Liver (tissue), 3 donors: Measurements from ENCODE around the gene GALNTL6.

ENCODE experiments used
- ATF3 ChIP-seq: IDR thresholded peaks from 2 replicates; pipeline ENCODE4 v1.6.1; 2016; ENCODE audit warnings: antibody characterized with exemption
- CTCF ChIP-seq: fragments of 150-350 bp; IDR thresholded peaks from 2 replicates; pipeline ENCODE4 v1.5.1; 2017; ENCODE audit warnings: improper control_type of control experiment, low read depth, low read length; ENCODE audit not compliant: missing input control
- GABPA ChIP-seq, 2 donors: IDR thresholded peaks in 1 of 2; conservative IDR thresholded peaks in 1 of 2; 2 replicates each; pipeline ENCODE4 v1.6.1; 2016; ENCODE audit warnings: antibody characterized with exemption in 2 of 2, mild to moderate bottlenecking in 1 of 2, moderate library complexity in 1 of 2
- JUND ChIP-seq, 2 donors: IDR thresholded peaks; 2 replicates each; pipeline ENCODE4 v1.6.1; 2016; ENCODE audit warnings: antibody characterized with exemption in 2 of 2
- RAD21 ChIP-seq, 2 donors: IDR thresholded peaks; 2 replicates each; pipeline ENCODE4 v1.6.1; 2016; ENCODE audit warnings: antibody characterized with exemption in 2 of 2, mild to moderate bottlenecking in 2 of 2
- RXRA ChIP-seq, 2 donors: IDR thresholded peaks; 2 replicates each; pipeline ENCODE4 v1.6.1; 2017 to 2018; ENCODE audit warnings: antibody characterized with exemption in 2 of 2, mild to moderate bottlenecking in 1 of 2
- SP1 ChIP-seq: IDR thresholded peaks from 2 replicates; pipeline ENCODE4 v1.6.1; 2018; ENCODE audit warnings: antibody characterized with exemption, mild to moderate bottlenecking
- TAF1 ChIP-seq: conservative IDR thresholded peaks from 2 replicates; pipeline ENCODE4 v1.6.1; 2016; ENCODE audit warnings: antibody characterized with exemption, mild to moderate bottlenecking
- YY1 ChIP-seq: IDR thresholded peaks from 2 replicates; pipeline ENCODE4 v1.6.1; 2016; ENCODE audit warnings: antibody characterized with exemption, mild to moderate bottlenecking
- TF ChIP-seq, protein P1 (sequence below): IDR thresholded peaks from 2 replicates; pipeline ENCODE4 v1.6.1; 2016; ENCODE audit warnings: antibody characterized with exemption, mild to moderate bottlenecking
- donor health status: healthy.
- donor health status: healthy.

DNA sequence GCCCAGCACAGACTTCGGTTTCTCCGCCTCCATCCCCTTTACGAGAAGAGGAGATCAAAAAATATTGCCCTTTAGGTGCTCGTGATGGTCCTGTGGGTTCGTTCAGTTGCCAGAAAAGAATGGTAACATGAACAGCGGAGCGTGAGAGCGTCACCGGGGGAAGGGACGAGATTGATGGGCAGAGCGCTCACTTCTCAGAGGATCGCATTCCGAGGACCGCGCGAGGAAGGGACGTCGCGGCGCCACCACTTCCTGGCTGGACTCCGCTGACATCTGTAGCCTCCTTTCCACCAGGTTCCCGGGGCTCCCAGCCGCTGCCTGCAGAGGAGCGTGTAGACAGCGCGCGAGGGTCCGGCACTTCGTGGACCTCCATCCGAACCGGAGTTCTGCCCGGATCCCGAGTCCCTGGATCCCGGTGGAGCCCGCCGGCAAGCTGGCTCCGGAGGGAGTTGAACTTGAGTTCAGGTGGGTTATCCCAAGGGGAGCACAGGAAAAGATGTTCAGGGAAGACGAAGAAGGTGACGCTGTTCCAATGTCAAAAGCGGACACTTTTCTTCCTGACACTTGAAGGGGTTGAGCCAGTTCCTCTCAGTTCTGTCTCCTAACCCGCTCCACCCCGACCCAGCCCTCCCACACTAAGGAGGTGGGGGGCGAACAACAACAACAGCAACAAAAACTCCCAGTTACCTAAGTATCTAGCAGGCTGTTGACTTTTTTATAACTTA is 484 bp downstream of the GALNTL6 start:
- TF ChIP-seq TAF1 (no peak), CTCF (no peak), SP1 (no peak), GABPA (IDR thresholded peaks at IDR 0.05 in 1 of 2, conservative IDR thresholded peaks at IDR 0.05 in 1 of 2) (no peak), ATF3 (no peak), YY1 (no peak), JUND (IDR thresholded peaks at IDR 0.05) (no peak), RAD21 (IDR thresholded peaks at IDR 0.05) (no peak), RXRA (IDR thresholded peaks at IDR 0.05) (no peak)
- TF ChIP-seq, protein P1, sequence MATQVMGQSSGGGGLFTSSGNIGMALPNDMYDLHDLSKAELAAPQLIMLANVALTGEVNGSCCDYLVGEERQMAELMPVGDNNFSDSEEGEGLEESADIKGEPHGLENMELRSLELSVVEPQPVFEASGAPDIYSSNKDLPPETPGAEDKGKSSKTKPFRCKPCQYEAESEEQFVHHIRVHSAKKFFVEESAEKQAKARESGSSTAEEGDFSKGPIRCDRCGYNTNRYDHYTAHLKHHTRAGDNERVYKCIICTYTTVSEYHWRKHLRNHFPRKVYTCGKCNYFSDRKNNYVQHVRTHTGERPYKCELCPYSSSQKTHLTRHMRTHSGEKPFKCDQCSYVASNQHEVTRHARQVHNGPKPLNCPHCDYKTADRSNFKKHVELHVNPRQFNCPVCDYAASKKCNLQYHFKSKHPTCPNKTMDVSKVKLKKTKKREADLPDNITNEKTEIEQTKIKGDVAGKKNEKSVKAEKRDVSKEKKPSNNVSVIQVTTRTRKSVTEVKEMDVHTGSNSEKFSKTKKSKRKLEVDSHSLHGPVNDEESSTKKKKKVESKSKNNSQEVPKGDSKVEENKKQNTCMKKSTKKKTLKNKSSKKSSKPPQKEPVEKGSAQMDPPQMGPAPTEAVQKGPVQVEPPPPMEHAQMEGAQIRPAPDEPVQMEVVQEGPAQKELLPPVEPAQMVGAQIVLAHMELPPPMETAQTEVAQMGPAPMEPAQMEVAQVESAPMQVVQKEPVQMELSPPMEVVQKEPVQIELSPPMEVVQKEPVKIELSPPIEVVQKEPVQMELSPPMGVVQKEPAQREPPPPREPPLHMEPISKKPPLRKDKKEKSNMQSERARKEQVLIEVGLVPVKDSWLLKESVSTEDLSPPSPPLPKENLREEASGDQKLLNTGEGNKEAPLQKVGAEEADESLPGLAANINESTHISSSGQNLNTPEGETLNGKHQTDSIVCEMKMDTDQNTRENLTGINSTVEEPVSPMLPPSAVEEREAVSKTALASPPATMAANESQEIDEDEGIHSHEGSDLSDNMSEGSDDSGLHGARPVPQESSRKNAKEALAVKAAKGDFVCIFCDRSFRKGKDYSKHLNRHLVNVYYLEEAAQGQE, result no peak
